GM21526 (cell line): ENCODE results near the gene SAMD4A.

Source experiments
- ATAC-seq: cut with Tn5 transposase; IDR thresholded peaks from one replicate; pipeline ENCODE4 v1.9.1; 2021; ENCODE audit warnings: moderate library complexity; ENCODE audit not compliant: unreplicated experiment, low FRiP score

Gene SAMD4A

GRCh38 chr14:54566410-54567223 lies at the start of gene SAMD4A:
SAMD4A (plus strand) TSS chr14:54567128; CDS start chr14:54567917, 789 bp downstream.
- no peak for ATAC-seq

- ATAC-seq, result no peak
Observed at GRCh38 chr14:54524410-54524809, 42.5 kb upstream of the SAMD4A start.

- ATAC-seq, result no peak
Observed at GRCh38 chr14:54528973-54529372, 38.0 kb upstream of the SAMD4A start.

GRCh38 chr14:54529811-54530210 lies 37.1 kb upstream of the SAMD4A start:
- no peak for ATAC-seq

- ATAC-seq, result peak; percentile 98
Observed at GRCh38 chr14:54532111-54533012, 34.6 kb upstream of the SAMD4A start.

- ATAC-seq, result no peak
Observed at GRCh38 chr14:54533100-54533499, 33.8 kb upstream of the SAMD4A start.

GRCh38 chr14:54535126-54535525 lies 31.8 kb upstream of the SAMD4A start:
- no peak for ATAC-seq

- no peak for ATAC-seq
Observed at GRCh38 chr14:54535646-54536045, 31.3 kb upstream of the SAMD4A start.

- ATAC-seq, result no peak
Observed at GRCh38 chr14:54537651-54538050, 29.3 kb upstream of the SAMD4A start.

- no peak for ATAC-seq
Observed at GRCh38 chr14:54538055-54538454, 28.9 kb upstream of the SAMD4A start.

GRCh38 chr14:54547583-54547982 lies 19.3 kb upstream of the SAMD4A start:
- no peak for ATAC-seq

GRCh38 chr14:54548491-54548890 lies 18.4 kb upstream of the SAMD4A start:
- ATAC-seq, result no peak

GRCh38 chr14:54549862-54550261 lies 17.1 kb upstream of the SAMD4A start:
- no peak for ATAC-seq

- no peak for ATAC-seq
Observed at GRCh38 chr14:54550514-54550913, 16.4 kb upstream of the SAMD4A start.

- ATAC-seq, result no peak
Observed at GRCh38 chr14:54554401-54554800, 12.5 kb upstream of the SAMD4A start.

GRCh38 chr14:54555651-54556050 lies 11.3 kb upstream of the SAMD4A start:
- ATAC-seq, result no peak

- no peak for ATAC-seq
Observed at GRCh38 chr14:54556535-54556934, 10.4 kb upstream of the SAMD4A start.

GRCh38 chr14:54562334-54562733 lies 4.6 kb upstream of the SAMD4A start:
- no peak for ATAC-seq

- ATAC-seq, result no peak
Observed at GRCh38 chr14:54564071-54564867, 2.7 kb upstream of the SAMD4A start.

- ATAC-seq, result peak; percentile 39
Observed at GRCh38 chr14:54564868-54565784, 1.8 kb upstream of the SAMD4A start.
